ENCODE data around the gene NSDHL.

- TF ChIP-seq CTCF (IDR thresholded peaks at IDR 0.05) = no peak
- TF ChIP-seq POLR2A (IDR thresholded peaks at IDR 0.05) = no peak
Measured at GRCh38 chrX:152853986-152854385, 23.1 kb downstream of the NSDHL start.
